ENCODE measurements around the gene LSM5. TPM values are rescaled to one million over a fixed set of nuclear protein-coding genes. Genes with fewer than 3 reads are reported as not detected.

The LSM5 gene
- total and polyA plus RNA-seq, 9 of the 15 experiments (the other 6 are each of a cell fraction or from before 2014, with no cell fraction given), result 36.3 to 620 (median 186) TPM

- TF ChIP-seq HNRNPK (IDR thresholded peaks at IDR 0.05; ENCODE audit: low read depth, low read length, poor library complexity, severe bottlenecking), result no peak
- 0 out of 2 replicates have a peak, but pooled peaks have one; percentile 40 for TF ChIP-seq HINFP (tag; conservative IDR thresholded peaks at IDR 0.05; ENCODE audit: low read depth)
- no peak for TF ChIP-seq DPF2 (IDR thresholded peaks at IDR 0.05)
- TF ChIP-seq TBL1XR1 (IDR thresholded peaks at IDR 0.05; ENCODE audit: low read length in 2 of 2), result no peak
- no peak for TF ChIP-seq ZC3H11A (IDR thresholded peaks at IDR 0.05; ENCODE audit: low read depth, low read length)
- no peak for TF ChIP-seq NR1H2 (CRISPR knock-in tag; IDR thresholded peaks at IDR 0.05)
- TF ChIP-seq ELK3 (CRISPR knock-in tag; IDR thresholded peaks at IDR 0.05), result no peak
- no peak for TF ChIP-seq HLTF (IDR thresholded peaks at IDR 0.05)
- TF ChIP-seq MAX (CRISPR knock-in tag; IDR thresholded peaks at IDR 0.05), result no peak
- no peak for TF ChIP-seq CLOCK (CRISPR knock-in tag; IDR thresholded peaks at IDR 0.05; ENCODE audit: borderline replicate concordance)
- no peak for TF ChIP-seq ESRRB (CRISPR knock-in tag; IDR thresholded peaks at IDR 0.05; ENCODE audit: borderline replicate concordance)
- no peak for TF ChIP-seq ZNF174 (CRISPR knock-in tag; IDR thresholded peaks at IDR 0.05)
- TF ChIP-seq DDX20 (tag; IDR thresholded peaks at IDR 0.05; ENCODE audit: low read depth), result peak; percentile 87
- TF ChIP-seq ZKSCAN8 (CRISPR knock-in tag; IDR thresholded peaks at IDR 0.05), result peak; percentile 64; the same call in 1 of the 2 replicates
- TF ChIP-seq CBX3 (IDR thresholded peaks at IDR 0.05; ENCODE audit: borderline replicate concordance in 1 of 2, low read length in 2 of 2), result no peak
- no peak for TF ChIP-seq ARID1B (IDR thresholded peaks at IDR 0.05)
- no peak for TF ChIP-seq NBN (IDR thresholded peaks at IDR 0.05; ENCODE audit: low read depth)
- no peak for TF ChIP-seq KAT7 (CRISPR knock-in tag; IDR thresholded peaks at IDR 0.05; ENCODE audit: borderline replicate concordance)
- no peak for TF ChIP-seq ZBTB33 (CRISPR knock-in tag; IDR thresholded peaks at IDR 0.05)
- TF ChIP-seq MLLT1 (IDR thresholded peaks at IDR 0.05), result no peak
- TF ChIP-seq NCOA4 (IDR thresholded peaks at IDR 0.05; ENCODE audit: partially characterized antibody), result no peak
These were observed 49.2 kb upstream of the LSM5 start (continued) for GRCh38 chr7:32539366-32539765.

All from K562 (cell line).